GM06990 (cell line): ENCODE results near the gene JPH3.

Experiments used
- DNase-seq: peaks from one replicate; pipeline ENCODE4 v3.0.0-alpha.2; 2011; ENCODE audit not compliant: insufficient read length; ENCODE audit errors: extremely low read depth
- H3K27me3 ChIP-seq: replicated peaks from 2 replicates; pipeline ENCODE4 v1.6.0; 2011; ENCODE audit warnings: low read length; ENCODE audit not compliant: control insufficient read depth, insufficient read depth
- H3K36me3 ChIP-seq: 2 replicates; pipeline ENCODE4 v1.5.1; 2011; ENCODE audit warnings: low read length; ENCODE audit not compliant: control insufficient read depth, insufficient read depth
- H3K4me3 ChIP-seq: replicated peaks from 2 replicates; pipeline ENCODE4 v1.5.1; 2011; ENCODE audit warnings: low read depth, mild to moderate bottlenecking, control low read depth, low read length
- TF ChIP-seq, protein P1 (sequence below): IDR thresholded peaks from 2 replicates; pipeline ENCODE4 v1.5.1; 2011; ENCODE audit warnings: low read length, control low read depth, mild to moderate bottlenecking, inconsistent platforms; ENCODE audit not compliant: insufficient read depth, poor library complexity, severe bottlenecking

Gene JPH3

DNA sequence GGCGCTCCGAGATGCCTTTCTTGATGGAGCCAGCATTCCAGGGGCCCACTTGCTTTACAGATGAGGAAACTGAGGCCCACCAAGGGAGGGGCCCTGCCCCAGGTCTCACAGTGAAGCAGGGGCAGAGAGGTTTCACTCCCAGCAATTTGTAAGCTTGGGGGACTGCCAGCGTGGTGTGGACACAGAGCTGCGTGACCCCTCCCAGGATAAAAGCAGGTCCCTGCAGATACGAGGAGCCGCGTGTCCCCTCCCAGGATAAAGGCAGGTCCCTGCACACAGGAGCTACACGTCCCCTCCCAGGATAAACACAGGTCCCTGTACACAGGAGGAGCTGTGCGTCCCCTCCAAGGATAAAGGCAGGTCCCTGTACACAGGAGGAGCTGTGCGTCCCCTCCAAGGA lies 11.7 kb downstream of the JPH3 start:
- Histone ChIP-seq H3K27me3 (no peaks in the 10 kb centered on the region; the same call in none of the 2 replicates), H3K36me3 (no peaks in the 10 kb centered on the region), H3K4me3 (no peak overlapping the region)
- DNase-seq = no peak
- TF ChIP-seq, protein P1, sequence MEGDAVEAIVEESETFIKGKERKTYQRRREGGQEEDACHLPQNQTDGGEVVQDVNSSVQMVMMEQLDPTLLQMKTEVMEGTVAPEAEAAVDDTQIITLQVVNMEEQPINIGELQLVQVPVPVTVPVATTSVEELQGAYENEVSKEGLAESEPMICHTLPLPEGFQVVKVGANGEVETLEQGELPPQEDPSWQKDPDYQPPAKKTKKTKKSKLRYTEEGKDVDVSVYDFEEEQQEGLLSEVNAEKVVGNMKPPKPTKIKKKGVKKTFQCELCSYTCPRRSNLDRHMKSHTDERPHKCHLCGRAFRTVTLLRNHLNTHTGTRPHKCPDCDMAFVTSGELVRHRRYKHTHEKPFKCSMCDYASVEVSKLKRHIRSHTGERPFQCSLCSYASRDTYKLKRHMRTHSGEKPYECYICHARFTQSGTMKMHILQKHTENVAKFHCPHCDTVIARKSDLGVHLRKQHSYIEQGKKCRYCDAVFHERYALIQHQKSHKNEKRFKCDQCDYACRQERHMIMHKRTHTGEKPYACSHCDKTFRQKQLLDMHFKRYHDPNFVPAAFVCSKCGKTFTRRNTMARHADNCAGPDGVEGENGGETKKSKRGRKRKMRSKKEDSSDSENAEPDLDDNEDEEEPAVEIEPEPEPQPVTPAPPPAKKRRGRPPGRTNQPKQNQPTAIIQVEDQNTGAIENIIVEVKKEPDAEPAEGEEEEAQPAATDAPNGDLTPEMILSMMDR = no peak

DNA sequence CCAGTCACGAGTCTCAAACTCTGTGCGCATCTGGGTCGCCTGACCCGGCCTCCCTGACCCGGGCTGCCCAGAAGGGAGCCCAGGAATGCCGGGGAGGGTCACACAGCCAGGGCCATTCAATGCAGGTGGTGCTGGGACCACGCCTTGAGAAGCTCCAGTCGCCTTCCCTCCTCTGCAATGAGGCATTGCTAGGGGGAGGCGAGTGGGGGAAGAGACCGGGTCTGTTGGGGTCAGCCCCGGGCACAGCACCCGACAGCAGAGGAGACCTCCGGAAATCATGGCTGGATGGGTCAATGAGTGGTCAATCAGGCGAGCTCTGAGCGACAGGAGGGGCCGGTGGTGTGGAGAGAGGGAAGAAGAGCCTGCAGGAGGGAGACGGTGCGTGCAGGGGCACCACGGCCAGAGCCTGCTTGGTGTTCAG lies 13.3 kb downstream of the JPH3 start:
- DNase-seq = no peak
- Histone ChIP-seq H3K36me3 (no peaks in the 10 kb centered on the region), H3K27me3 (no peaks in the 10 kb centered on the region; the same call in none of the 2 replicates), H3K4me3 (no peak overlapping the region)
- TF ChIP-seq, protein P1 = no peak

DNA sequence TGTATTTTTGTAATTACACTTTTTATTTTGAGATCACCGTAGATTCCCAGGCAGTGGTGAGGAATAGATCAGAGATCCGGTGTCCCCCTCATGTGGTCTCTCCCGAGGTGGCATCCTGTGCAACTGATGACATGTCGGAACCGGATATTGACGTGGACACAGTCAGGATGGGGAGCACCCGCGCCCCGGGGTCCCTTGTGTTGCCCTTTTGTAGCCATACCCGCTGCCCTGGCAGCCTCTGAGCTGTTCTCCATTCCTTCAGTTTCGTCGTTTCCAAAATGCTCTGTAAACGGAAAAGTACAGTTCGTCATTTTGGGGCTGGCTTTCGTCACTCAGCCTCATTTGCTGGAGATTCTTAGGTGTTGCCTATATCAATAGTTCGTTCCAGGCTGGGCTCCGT lies 14.2 kb downstream of the JPH3 start:
- TF ChIP-seq, protein P1 = no peak
- Histone ChIP-seq H3K36me3 (no peaks in the 10 kb centered on the region), H3K4me3 (no peak overlapping the region), H3K27me3 (no peaks in the 10 kb centered on the region; the same call in 1 of the 2 replicates)
- DNase-seq = no peak

DNA sequence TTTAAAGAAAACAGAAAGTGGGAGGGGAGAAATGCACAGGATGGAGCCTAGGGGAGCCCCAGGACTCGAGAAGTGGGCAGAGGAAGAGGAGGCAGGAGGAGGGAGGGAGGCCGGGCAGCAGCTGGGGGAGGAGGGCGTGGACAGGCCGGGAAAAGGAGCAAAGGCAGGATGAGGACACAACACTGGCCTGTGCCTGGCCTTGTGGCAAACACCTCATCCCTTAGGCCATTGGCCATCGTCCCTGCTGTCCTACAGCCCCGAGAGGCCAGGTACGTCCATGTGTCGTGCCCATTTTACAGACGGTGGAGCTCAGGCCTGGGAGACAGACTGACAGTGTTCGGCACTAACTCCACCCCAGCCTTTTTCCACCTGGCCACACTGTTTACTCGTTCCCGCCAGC lies 15.9 kb downstream of the JPH3 start:
- TF ChIP-seq, protein P1 = no peak
- no peak for DNase-seq
- Histone ChIP-seq H3K27me3 (no peaks in the 10 kb centered on the region; the same call in 1 of the 2 replicates), H3K36me3 (no peaks in the 10 kb centered on the region), H3K4me3 (no peak overlapping the region)

DNA sequence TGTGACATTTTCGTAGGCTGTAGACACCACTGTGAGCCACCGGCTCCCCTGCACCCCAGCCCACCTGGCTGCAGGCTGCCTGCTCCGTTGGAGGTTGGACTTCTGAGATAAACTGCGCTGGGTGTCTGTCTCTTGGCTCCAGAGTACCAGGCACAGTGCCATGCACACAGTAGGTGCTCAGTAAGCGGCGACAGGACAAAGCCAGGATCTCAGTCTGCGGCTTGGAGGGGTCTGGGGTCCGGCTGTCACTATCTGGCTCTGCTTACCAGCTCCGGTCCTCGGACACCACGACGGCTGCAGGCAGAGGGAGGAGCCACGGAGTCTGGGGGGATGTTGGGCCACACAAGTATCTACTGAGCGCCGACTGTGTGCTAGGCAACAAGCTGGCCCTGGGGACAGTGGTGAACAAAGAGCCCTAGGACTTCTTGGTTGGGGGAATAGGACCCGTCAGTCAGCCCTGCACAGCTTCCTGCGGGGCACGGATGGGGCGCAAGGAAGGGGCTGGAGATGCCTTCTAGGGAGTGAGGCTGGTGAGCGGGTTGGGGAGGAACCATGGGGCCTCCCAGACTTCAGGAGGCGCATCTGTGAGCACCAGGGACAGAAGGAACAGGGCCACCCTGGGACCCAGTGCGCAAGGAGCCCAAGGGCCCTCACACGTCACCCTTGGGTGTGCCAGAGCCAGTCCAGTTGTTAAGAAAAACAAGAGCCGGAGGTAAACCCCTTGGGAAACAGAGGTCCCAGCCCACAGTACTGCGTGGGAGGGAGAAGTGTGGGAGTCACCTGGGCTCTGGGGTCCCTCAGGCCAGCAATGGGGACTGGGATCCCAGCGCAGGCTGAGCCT lies 17.3 kb downstream of the JPH3 start:
- no peak overlapping the region for H3K4me3 ChIP-seq
- H3K27me3 ChIP-seq = no peaks in the 10 kb centered on the region; the same call in 1 of the 2 replicates
- H3K36me3 ChIP-seq = no peaks in the 10 kb centered on the region
- TF ChIP-seq, protein P1 = no peak
- no peak for DNase-seq
